Bronchial epithelial cell (primary cell): ENCODE data around the gene KRT31. TPM values are rescaled to one million over a fixed set of nuclear protein-coding genes. Genes with fewer than 3 reads are reported as not detected.
A peak's percentile ranks its signal among the peaks of the same experiment; 100 is the strongest.

Experiments
- DNase-seq: peaks from one replicate; pipeline ENCODE4 v3.0.0-alpha.2; 2010; ENCODE audit warnings: low read depth
- FAIRE-seq: peaks from 2 replicates; lab custom pipeline; 2011; peaks lifted over from hg19 to GRCh38; lab: Jason Lieb, UNC
- H3K27me3 ChIP-seq: 2 replicates; pipeline ENCODE4 v1.5.1; 2011; ENCODE audit warnings: low read length; ENCODE audit not compliant: control insufficient read depth, insufficient read depth
- H3K36me3 ChIP-seq: 2 replicates; pipeline ENCODE4 v1.5.1; 2011; ENCODE audit warnings: low read length; ENCODE audit not compliant: control insufficient read depth, insufficient read depth
- H3K4me3 ChIP-seq: 2 replicates; pipeline ENCODE4 v1.5.1; 2011; ENCODE audit warnings: mild to moderate bottlenecking, low read depth, low read length, control low read depth
- total RNA-seq: library from RNA; depleted of rRNA; stranded (reverse); fragments of >200 nt; gene quantifications from 2 replicates; pipeline ENCODE4 v1.2.1, GENCODE V29; 2014
- TF ChIP-seq, protein P1 (sequence below): IDR thresholded peaks from 2 replicates; pipeline ENCODE4 v1.5.1; 2011; ENCODE audit warnings: mild to moderate bottlenecking, moderate library complexity, low read length, control low read depth, inconsistent platforms; ENCODE audit not compliant: insufficient read depth, severe bottlenecking

Gene KRT31
- total RNA-seq, 1 donor from 2014 or later, result not detected

GRCh38 chr17:41421617-41422016 lies 24.2 kb upstream of the KRT31 start:
- Histone ChIP-seq H3K4me3 (no peak overlapping the region), H3K36me3 (no peaks in the 10 kb centered on the region), H3K27me3 (no peaks in the 10 kb centered on the region)
- DNase-seq (no peak), FAIRE-seq (peak; percentile 82)
- TF ChIP-seq, protein P1, sequence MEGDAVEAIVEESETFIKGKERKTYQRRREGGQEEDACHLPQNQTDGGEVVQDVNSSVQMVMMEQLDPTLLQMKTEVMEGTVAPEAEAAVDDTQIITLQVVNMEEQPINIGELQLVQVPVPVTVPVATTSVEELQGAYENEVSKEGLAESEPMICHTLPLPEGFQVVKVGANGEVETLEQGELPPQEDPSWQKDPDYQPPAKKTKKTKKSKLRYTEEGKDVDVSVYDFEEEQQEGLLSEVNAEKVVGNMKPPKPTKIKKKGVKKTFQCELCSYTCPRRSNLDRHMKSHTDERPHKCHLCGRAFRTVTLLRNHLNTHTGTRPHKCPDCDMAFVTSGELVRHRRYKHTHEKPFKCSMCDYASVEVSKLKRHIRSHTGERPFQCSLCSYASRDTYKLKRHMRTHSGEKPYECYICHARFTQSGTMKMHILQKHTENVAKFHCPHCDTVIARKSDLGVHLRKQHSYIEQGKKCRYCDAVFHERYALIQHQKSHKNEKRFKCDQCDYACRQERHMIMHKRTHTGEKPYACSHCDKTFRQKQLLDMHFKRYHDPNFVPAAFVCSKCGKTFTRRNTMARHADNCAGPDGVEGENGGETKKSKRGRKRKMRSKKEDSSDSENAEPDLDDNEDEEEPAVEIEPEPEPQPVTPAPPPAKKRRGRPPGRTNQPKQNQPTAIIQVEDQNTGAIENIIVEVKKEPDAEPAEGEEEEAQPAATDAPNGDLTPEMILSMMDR, result no peak

DNA sequence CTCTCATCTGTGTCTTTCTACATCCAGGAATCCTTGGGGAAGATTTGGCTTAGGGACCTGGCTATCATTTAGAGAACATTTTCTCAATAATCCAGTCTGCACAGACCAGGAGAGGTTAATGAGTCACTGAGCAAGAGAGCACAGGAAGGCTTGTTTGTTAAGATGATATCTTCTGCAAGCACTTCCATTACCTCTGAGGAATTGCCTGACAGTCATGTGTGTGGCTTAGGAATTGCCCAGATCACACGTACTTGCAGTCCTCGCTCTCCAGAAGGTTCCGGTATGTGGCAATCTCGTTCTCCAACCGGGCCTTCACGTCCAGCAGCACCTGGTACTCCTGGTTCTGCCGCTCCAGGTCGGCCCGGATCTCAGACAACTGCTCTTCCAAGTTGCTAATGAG lies 23.7 kb upstream of the KRT31 start:
- DNase-seq (peak; percentile 91), FAIRE-seq (peak; percentile 77)
- Histone ChIP-seq H3K27me3 (no peaks in the 10 kb centered on the region), H3K4me3 (no peak overlapping the region), H3K36me3 (no peaks in the 10 kb centered on the region)
- TF ChIP-seq, protein P1, result no peak

GRCh38 chr17:41420134-41420533 lies 22.7 kb upstream of the KRT31 start:
- H3K27me3 ChIP-seq, result no peaks in the 10 kb centered on the region
- H3K36me3 ChIP-seq, result no peaks in the 10 kb centered on the region
- H3K4me3 ChIP-seq, result no peak overlapping the region
- TF ChIP-seq, protein P1, result no peak
- DNase-seq, result peak; percentile 92
- peak; percentile 32 for FAIRE-seq

- H3K36me3 ChIP-seq, result no peaks in the 10 kb centered on the region
Observed at GRCh38 chr17:41419716-41420115, 22.3 kb upstream of the KRT31 start.

DNA sequence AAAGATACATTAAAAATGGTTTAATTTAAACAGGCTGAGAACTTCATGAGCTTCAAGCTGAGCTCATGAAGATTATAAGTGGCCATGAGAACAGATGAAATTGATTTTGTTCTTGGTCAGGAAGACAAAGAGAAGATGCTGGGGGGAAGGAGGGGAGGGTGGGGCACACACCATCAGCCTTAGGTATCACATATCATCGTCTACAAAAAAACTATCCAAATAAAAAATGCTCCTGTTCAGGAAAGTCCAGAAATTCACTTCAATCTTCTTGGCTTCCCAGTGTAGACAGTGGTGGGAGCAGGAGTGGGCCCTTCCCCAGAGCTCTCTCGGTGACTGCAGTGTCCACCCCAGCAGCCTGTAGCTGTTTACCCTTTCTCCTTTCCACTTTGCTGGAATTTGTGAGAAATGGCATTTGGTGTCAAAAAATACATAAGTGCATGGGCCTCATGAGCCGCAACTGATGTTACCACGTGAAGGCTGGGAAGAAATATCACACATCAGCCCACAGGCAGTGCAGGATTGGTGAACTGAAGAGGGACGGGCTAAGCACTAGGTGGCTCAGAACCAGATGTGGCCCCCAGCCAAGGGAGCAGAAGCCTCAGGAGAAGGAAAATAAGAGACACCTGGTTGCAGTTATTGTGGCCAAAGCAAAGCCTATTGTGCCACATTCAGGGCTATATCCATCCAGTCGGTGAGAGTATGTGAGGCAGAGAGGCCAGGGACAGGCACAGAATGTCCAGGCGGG lies 20.9 kb upstream of the KRT31 start:
- FAIRE-seq, result peak; percentile 66
- DNase-seq, result no peak
- Histone ChIP-seq H3K27me3 (no peaks in the 10 kb centered on the region), H3K36me3 (no peaks in the 10 kb centered on the region), H3K4me3 (no peak overlapping the region)
- TF ChIP-seq, protein P1, result no peak

More at GRCh38 chr17:41419716-41420115, 22.3 kb upstream of the KRT31 start:
- Histone ChIP-seq H3K27me3 (no peaks in the 10 kb centered on the region), H3K4me3 (no peak overlapping the region)
- TF ChIP-seq, protein P1, result no peak
- FAIRE-seq (no peak), DNase-seq (peak; percentile 46)
